Thyroid gland (tissue), 4 donors: Measurements from ENCODE around the gene WNK2. TPM values are rescaled to one million over a fixed set of nuclear protein-coding genes. Genes with fewer than 3 reads are reported as not detected.

ENCODE experiments used
- DNase-seq, 2 donors: peaks; one replicate each; pipeline ENCODE4 v3.0.0-alpha.2; 2019
- H3K27ac ChIP-seq, 3 donors: fragments of 200-600 bp; sonication (generic); 1 replicate in 2 of 3; 2 replicates in 1 of 3; pipeline ENCODE4 v1.5.1; 2016 to 2019; ENCODE audit warnings: mild to moderate bottlenecking in 1 of 3, moderate library complexity in 1 of 3
- H3K27me3 ChIP-seq: fragments of 200-600 bp; sonication (generic); one replicate; pipeline ENCODE4 v1.5.1; 2019
- H3K36me3 ChIP-seq, 2 donors: fragments of 200-600 bp; sonication (generic); one replicate each; pipeline ENCODE4 v1.5.1; 2016 to 2019
- H3K4me1 ChIP-seq, 2 donors: fragments of 200-600 bp; sonication (generic); one replicate each; pipeline ENCODE4 v1.5.1; 2017 to 2019
- H3K4me3 ChIP-seq, 3 donors: fragments of 200-600 bp; sonication (generic); replicated peaks in 1 of 3; 1 replicate in 2 of 3; 2 replicates in 1 of 3; pipeline ENCODE4 v1.5.1; 2016; ENCODE audit warnings: mild to moderate bottlenecking in 1 of 3
- H3K9me3 ChIP-seq: fragments of 200-600 bp; sonication (generic); one replicate; pipeline ENCODE4 v1.5.1; 2017
- CTCF ChIP-seq, 6 experiments: fragments of 200-600 bp in 3 of 6; fragments of 450-650 bp in 3 of 6; sonication (generic) in 3 of 6; IDR thresholded peaks; one replicate each; pipeline ENCODE4 v1.5.1; 2016 to 2019; ENCODE audit warnings: antibody characterized with exemption in 6 of 6, mild to moderate bottlenecking in 2 of 6, inconsistent platforms in 1 of 6, moderate library complexity in 1 of 6
- POLR2A ChIP-seq, 2 donors: fragments of 450-650 bp; IDR thresholded peaks; one replicate each; pipeline ENCODE4 v1.6.1; 2017; ENCODE audit warnings: antibody characterized with exemption in 2 of 2, mild to moderate bottlenecking in 2 of 2, moderate library complexity in 1 of 2
- WGBS, 2 donors: methylation state at CpG; one replicate each; pipeline ENCODE4 v1.1.5; 2017; 5-methylcytosine and 5-hydroxymethylcytosine counted together
- intact Hi-C: fragments of 100-400 bp; cut with DNase I; formaldehyde crosslinking; loops from one replicate; pipeline ENCODE4 v1.15.1; 2023
- total RNA-seq, 4 donors: library from RNA; depleted of rRNA; stranded (reverse); fragments of >200 nt; gene quantifications; one replicate each; pipeline ENCODE4 v1.2.3, GENCODE V29; 2016

The WNK2 gene
- total RNA-seq, 4 donors from 2014 or later, result 0.94 to 8.5 (median 8.1) TPM

GRCh38 chr9:93252116-93252780 is 68.3 kb downstream of the WNK2 start:
- DNase-seq, result no peak
- Histone ChIP-seq H3K4me1 (no peaks in the 10 kb centered on the region), H3K27ac (no peak overlapping the region), H3K9me3 (no peaks in the 10 kb centered on the region), H3K27me3 (no peaks in the 10 kb centered on the region), H3K36me3 (no peaks in the 10 kb centered on the region), H3K4me3 (no peak overlapping the region)
- 89 to 94% methylated on average over 13 to 14 of the region's 14 CpGs for WGBS, 2 donors
- intact Hi-C loops, result no loop called here
- no peak for TF ChIP-seq POLR2A (IDR thresholded peaks at IDR 0.05)
- TF ChIP-seq CTCF (IDR thresholded peaks at IDR 0.05), result no peak

GRCh38 chr9:93252781-93253530 is 69.0 kb downstream of the WNK2 start:
- no peaks in the 10 kb centered on the region for H3K4me1 ChIP-seq
- TF ChIP-seq POLR2A (IDR thresholded peaks at IDR 0.05) (no peak), CTCF (IDR thresholded peaks at IDR 0.05) (no peak)
- H3K9me3 ChIP-seq, result no peaks in the 10 kb centered on the region
- H3K27ac ChIP-seq, result no peak overlapping the region
- H3K36me3 ChIP-seq, result no peaks in the 10 kb centered on the region
- DNase-seq, result no peak
- no peak overlapping the region for H3K4me3 ChIP-seq
- no peaks in the 10 kb centered on the region for H3K27me3 ChIP-seq
- intact Hi-C loops, result no loop called here
- 86 to 90% methylated on average over 11 to 14 of the region's 20 CpGs for WGBS, 2 donors

- Histone ChIP-seq H3K4me1 (no peaks in the 10 kb centered on the region), H3K27me3 (no peaks in the 10 kb centered on the region), H3K4me3 (no peak overlapping the region), H3K27ac (no peak overlapping the region), H3K36me3 (no peaks in the 10 kb centered on the region), H3K9me3 (no peaks in the 10 kb centered on the region)
- 91% methylated on average over 10 of the region's 10 CpGs for WGBS, 2 donors
- no peak for DNase-seq
- TF ChIP-seq POLR2A (IDR thresholded peaks at IDR 0.05), result no peak
- no peak for TF ChIP-seq CTCF (IDR thresholded peaks at IDR 0.05)
- intact Hi-C loops, result no loop called here
Measured at GRCh38 chr9:93253633-93254032, 69.7 kb downstream of the WNK2 start.

GRCh38 chr9:93254061-93254481 is 70.1 kb downstream of the WNK2 start:
- intact Hi-C loops, result no loop called here
- H3K36me3 ChIP-seq, result no peaks in the 10 kb centered on the region
- H3K27ac ChIP-seq, result no peak overlapping the region
- WGBS, 2 donors, result 97 to 99% methylated on average over 13 to 14 of the region's 14 CpGs
- no peaks in the 10 kb centered on the region for H3K4me1 ChIP-seq
- no peak for DNase-seq
- H3K27me3 ChIP-seq, result no peaks in the 10 kb centered on the region
- TF ChIP-seq CTCF (IDR thresholded peaks at IDR 0.05), result no peak
- TF ChIP-seq POLR2A (IDR thresholded peaks at IDR 0.05), result no peak
- H3K9me3 ChIP-seq, result no peaks in the 10 kb centered on the region
- H3K4me3 ChIP-seq, result no peak overlapping the region
